ENCODE measurements around the gene PHLDB3.

DNA sequence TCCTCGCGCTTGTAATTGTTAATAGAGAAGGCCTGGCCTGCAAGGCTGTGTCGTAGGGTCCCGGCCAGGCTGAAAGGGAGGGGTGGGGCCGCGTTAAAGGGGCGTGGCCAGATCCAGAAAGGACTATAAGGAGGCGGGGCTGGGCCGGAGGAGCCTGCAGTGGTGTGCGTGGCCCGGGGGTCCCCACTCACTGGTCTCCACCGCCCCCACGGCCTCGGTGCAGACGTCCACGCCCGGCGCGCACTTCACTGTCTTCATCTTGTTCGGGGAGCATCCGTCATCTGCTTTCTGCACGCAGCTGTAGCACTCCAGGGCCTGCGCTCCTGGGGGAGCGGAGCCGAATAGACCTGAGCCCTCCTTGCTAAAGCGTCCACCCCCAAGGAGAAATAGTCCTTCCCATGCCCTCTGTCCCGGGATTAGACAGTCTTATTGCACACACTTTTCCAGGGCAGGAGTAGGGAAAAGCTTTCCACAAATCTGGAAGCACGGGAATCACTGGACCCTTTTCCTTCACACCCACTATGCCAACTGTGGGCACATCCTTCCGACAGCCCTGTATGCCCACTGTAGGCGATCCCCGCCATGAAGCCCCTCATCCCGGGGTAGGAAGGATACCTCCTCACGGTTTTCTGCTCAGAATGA, 40.3 kb downstream of the PHLDB3 start:
- TF ChIP-seq, protein P1, sequence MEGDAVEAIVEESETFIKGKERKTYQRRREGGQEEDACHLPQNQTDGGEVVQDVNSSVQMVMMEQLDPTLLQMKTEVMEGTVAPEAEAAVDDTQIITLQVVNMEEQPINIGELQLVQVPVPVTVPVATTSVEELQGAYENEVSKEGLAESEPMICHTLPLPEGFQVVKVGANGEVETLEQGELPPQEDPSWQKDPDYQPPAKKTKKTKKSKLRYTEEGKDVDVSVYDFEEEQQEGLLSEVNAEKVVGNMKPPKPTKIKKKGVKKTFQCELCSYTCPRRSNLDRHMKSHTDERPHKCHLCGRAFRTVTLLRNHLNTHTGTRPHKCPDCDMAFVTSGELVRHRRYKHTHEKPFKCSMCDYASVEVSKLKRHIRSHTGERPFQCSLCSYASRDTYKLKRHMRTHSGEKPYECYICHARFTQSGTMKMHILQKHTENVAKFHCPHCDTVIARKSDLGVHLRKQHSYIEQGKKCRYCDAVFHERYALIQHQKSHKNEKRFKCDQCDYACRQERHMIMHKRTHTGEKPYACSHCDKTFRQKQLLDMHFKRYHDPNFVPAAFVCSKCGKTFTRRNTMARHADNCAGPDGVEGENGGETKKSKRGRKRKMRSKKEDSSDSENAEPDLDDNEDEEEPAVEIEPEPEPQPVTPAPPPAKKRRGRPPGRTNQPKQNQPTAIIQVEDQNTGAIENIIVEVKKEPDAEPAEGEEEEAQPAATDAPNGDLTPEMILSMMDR (IDR thresholded peaks at IDR 0.05; ENCODE audit: extremely low read depth in 1 of 2, insufficient read depth in 1 of 2, low read depth in 1 of 2, low read length in 2 of 2) = no peak
- TF ChIP-seq POLR2AphosphoS5 (IDR thresholded peaks at IDR 0.05; ENCODE audit: insufficient read depth, low read depth, low read length) = no peak
- TF ChIP-seq POLR2A (IDR thresholded peaks at IDR 0.05; ENCODE audit: low read depth, low read length) = no peak
- TF ChIP-seq MYC (IDR thresholded peaks at IDR 0.05; ENCODE audit: low read depth, low read length) = no peak
